ENCODE results near the gene HDAC2. TPM values are rescaled to one million over a fixed set of nuclear protein-coding genes. Genes with fewer than 3 reads are reported as not detected.
"Not testable (repeated sequence)": the region's sequence is repeated elsewhere in the genome, so short reads cannot be mapped to it uniquely, and the experiment has no call there.

Gene HDAC2
- total and polyA plus RNA-seq, 9 donors = 64.5 to 180 (median 148) TPM

DNA sequence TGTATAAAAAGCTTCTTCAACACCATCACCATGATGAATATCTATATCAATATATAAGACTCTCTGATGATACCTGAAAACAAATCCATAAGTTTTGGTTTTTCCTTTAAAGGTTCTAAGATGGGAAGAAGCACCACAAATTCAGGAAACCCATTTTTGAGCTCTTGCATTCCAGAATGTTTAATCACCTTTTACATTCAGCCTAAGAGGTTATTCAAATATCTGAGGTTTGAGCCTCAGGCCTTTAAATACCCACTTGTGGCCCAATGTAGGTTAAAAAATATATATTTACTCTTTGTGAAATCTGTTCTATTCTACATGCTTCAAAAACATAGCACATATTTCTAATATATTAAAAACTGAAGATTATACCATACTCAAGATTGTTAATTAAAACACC is 17.6 kb downstream of the HDAC2 start:
- H3K27ac ChIP-seq (ENCODE audit: low read length) = no peak overlapping the region
- H3K4me3 ChIP-seq (ENCODE audit: low read length) = no peak overlapping the region
- H3K9me3 ChIP-seq (replicated peaks; ENCODE audit: control insufficient read depth, low read depth, low read length) = no peaks in the 10 kb centered on the region
- DNase-seq = no peak
- H3K27me3 ChIP-seq (ENCODE audit: control insufficient read depth, insufficient read depth, low read length) = no peaks in the 10 kb centered on the region
- no peaks in the 10 kb centered on the region for H3K4me1 ChIP-seq (ENCODE audit: control insufficient read depth, insufficient read depth, low read length)
- peaks cover 25% of the 10 kb centered on the region for H3K36me3 ChIP-seq (ENCODE audit: control insufficient read depth, insufficient read depth, low read length)

DNA sequence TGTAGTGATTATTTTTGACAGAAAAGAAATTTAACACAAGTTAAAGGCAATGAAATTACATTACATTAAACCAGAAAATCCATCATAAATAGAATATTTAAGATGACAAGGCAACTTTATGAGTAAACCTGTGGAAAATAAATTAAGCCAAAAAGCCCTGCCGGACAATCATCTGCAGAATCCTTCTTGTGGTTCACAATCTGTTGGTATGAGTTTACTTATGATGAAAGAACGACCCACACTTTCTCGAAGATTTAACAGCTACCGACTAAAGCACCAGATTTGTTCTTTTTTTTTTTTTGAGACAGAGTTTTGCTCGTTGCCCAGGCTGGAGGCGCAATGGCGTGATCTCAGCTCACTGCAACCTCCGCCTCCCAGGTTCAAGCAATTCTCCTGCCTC is 21.4 kb downstream of the HDAC2 start:
- Histone ChIP-seq H3K27me3 (ENCODE audit: control insufficient read depth, insufficient read depth, low read length) (no peaks in the 10 kb centered on the region), H3K4me1 (ENCODE audit: control insufficient read depth, insufficient read depth, low read length) (no peaks in the 10 kb centered on the region), H3K36me3 (ENCODE audit: control insufficient read depth, insufficient read depth, low read length) (peaks cover 32% of the 10 kb centered on the region), H3K4me3 (ENCODE audit: low read length) (no peak overlapping the region), H3K27ac (ENCODE audit: low read length) (no peak overlapping the region), H3K9me3 (replicated peaks; ENCODE audit: control insufficient read depth, low read depth, low read length) (no peaks in the 10 kb centered on the region)
- no peak for DNase-seq
- WGBS (ENCODE audit: insufficient coverage) = 94% methylated on average over 8 of the region's 8 CpGs

DNA sequence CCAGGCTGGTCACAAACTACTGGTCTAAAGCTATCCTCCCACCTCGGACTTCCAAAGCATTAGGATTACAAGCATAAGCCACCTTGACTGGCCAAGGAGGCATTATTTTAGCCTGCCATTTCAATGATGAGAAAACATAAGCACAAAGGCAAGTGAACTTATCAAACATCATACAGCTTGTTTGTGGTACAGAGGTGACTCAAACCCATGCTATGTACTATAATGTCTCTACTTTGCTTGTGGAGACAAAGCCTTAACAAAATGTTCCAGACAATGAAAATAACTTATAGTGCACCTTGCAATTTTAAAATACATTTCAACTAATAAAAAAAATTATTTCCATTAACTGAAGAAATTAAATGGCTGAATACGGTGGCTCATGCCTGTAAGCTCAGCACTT is 26.2 kb downstream of the HDAC2 start:
- Histone ChIP-seq H3K27me3 (ENCODE audit: control insufficient read depth, insufficient read depth, low read length) (no peaks in the 10 kb centered on the region), H3K36me3 (ENCODE audit: control insufficient read depth, insufficient read depth, low read length) (peaks cover 28% of the 10 kb centered on the region), H3K4me1 (ENCODE audit: control insufficient read depth, insufficient read depth, low read length) (no peaks in the 10 kb centered on the region), H3K9me3 (replicated peaks; ENCODE audit: control insufficient read depth, low read depth, low read length) (no peaks in the 10 kb centered on the region), H3K27ac (ENCODE audit: low read length) (no peak overlapping the region), H3K4me3 (ENCODE audit: low read length) (no peak overlapping the region)
- no peak for DNase-seq
- WGBS (ENCODE audit: insufficient coverage) = no CpG with 5 or more reads among the region's 2 CpGs

DNA sequence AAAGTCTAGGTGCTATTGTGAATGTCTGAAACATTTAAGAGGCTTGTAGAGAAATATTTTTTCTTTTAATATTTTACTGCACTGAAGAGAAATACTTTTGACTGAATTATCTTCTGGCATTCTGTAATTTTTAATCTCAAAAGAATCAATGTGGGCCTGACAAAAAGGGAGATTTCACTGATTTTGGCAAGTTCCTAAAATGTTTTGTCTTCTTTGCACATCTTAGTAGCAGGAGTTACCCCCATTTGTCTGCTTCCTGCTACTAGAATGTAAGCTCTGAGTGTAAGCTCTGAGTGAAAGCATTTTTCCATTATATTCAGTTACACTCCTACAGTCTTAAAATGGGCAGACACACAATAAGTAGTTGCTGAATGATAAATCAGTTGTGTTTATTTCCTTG is 31.1 kb downstream of the HDAC2 start:
- DNase-seq = no peak
- Histone ChIP-seq H3K27ac (ENCODE audit: low read length) (no peak overlapping the region), H3K27me3 (ENCODE audit: control insufficient read depth, insufficient read depth, low read length) (no peaks in the 10 kb centered on the region), H3K4me1 (ENCODE audit: control insufficient read depth, insufficient read depth, low read length) (no peaks in the 10 kb centered on the region), H3K4me3 (ENCODE audit: low read length) (no peak overlapping the region), H3K36me3 (ENCODE audit: control insufficient read depth, insufficient read depth, low read length) (peaks cover 26% of the 10 kb centered on the region), H3K9me3 (replicated peaks; ENCODE audit: control insufficient read depth, low read depth, low read length) (no peaks in the 10 kb centered on the region)

DNA sequence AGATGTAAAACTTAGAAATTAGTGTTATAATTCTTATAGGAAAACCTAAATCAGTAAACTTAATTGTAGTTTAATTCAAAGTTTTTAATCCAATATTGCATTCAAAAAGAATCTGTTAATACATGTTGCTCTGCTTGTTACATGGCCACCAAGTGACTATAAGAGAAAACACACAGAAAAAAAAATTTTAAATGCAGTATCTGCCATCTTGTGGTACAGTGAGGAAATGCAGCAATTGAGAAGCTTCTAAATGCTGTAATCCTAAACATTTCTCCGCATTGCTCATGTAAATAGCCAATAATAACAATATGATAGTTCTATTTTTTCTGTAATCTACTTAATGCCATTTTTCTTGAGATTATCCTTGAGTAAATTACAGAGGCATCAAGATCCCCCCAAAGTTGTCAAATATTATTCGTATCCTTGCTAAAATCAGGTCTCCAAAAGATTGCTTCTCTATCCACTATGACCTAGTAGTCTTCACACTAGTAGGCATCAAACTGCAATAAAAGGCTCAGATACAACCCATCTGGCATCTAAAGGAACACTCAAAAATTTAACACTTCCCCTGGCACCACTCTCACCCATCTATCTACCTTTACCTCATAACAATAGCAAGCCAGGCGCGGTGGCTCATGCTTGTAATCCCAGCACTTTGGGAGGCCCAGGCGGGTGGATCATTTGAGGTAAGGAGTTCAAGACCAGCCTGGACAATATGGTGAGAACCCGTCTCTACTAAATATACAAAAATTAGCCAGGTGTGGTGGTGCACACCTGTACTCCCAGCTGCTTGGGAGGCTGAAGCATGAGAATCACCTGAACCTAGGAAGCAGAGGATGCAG is 34.6 kb downstream of the HDAC2 start:
- no peaks in the 10 kb centered on the region for H3K27me3 ChIP-seq (ENCODE audit: control insufficient read depth, insufficient read depth, low read length)
- WGBS (ENCODE audit: insufficient coverage) = no CpG with 5 or more reads among the region's 6 CpGs
- no peak overlapping the region for H3K27ac ChIP-seq (ENCODE audit: low read length)
- peaks cover 9% of the 10 kb centered on the region for H3K36me3 ChIP-seq (ENCODE audit: control insufficient read depth, insufficient read depth, low read length)
- H3K4me3 ChIP-seq (ENCODE audit: low read length) = no peak overlapping the region
- no peaks in the 10 kb centered on the region for H3K4me1 ChIP-seq (ENCODE audit: control insufficient read depth, insufficient read depth, low read length)
- peak; percentile 91 for DNase-seq
- H3K9me3 ChIP-seq (replicated peaks; ENCODE audit: control insufficient read depth, low read depth, low read length) = no peaks in the 10 kb centered on the region

DNA sequence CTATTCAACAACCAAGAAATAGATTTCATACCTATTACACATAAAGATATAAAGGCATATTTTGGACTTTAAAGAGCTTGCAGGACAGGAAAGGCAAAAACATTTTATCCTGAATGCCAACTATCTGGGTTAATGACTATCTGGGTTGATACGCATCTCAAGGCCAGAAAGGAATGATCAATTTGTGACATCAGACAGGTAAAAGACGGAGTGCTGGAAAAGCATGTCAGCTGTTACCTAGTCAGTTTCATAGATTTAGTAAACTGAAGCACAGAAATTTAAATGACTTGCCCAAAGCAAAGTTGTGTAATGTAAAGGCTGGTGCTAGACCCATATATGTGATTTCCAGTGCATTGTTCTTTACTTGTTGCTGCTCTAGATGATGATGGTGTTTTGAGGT is 36.8 kb downstream of the HDAC2 start:
- Histone ChIP-seq H3K4me3 (ENCODE audit: low read length) (no peak overlapping the region), H3K27ac (ENCODE audit: low read length) (no peak overlapping the region), H3K4me1 (ENCODE audit: control insufficient read depth, insufficient read depth, low read length) (no peaks in the 10 kb centered on the region), H3K36me3 (ENCODE audit: control insufficient read depth, insufficient read depth, low read length) (peaks cover 8% of the 10 kb centered on the region), H3K27me3 (ENCODE audit: control insufficient read depth, insufficient read depth, low read length) (no peaks in the 10 kb centered on the region), H3K9me3 (replicated peaks; ENCODE audit: control insufficient read depth, low read depth, low read length) (peaks cover 18% of the 10 kb centered on the region)
- WGBS (ENCODE audit: insufficient coverage) = 89% methylated on average over 2 of the region's 2 CpGs
- DNase-seq = no peak

DNA sequence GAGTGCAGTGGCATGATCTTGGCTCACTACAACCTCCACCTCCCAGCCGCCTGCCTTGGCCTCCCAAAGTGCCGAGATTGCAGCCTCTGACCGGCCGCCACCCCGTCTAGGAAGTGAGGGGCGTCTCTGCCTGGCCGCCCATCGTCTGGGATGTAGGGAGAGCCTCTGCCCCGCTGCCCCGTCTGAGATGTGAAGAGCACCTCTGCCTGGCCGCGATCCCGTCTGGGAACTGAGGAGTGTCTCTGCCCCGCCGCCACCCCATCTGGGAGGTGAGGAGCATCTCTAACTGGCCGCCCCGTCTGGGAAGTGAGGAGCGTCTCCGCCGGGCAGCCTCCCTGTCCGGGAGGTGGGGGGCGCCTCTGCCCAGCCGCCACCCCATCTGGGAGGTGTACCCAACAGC is 39.0 kb downstream of the HDAC2 start:
- WGBS (ENCODE audit: insufficient coverage) = 94% methylated on average over 23 of the region's 23 CpGs
- not testable (repeated sequence) for DNase-seq; H3K4me3 ChIP-seq (ENCODE audit: low read length); H3K4me1 ChIP-seq (ENCODE audit: control insufficient read depth, insufficient read depth, low read length); H3K36me3 ChIP-seq (ENCODE audit: control insufficient read depth, insufficient read depth, low read length); H3K27me3 ChIP-seq (ENCODE audit: control insufficient read depth, insufficient read depth, low read length); H3K27ac ChIP-seq (ENCODE audit: low read length)
- H3K9me3 ChIP-seq (replicated peaks; ENCODE audit: control insufficient read depth, low read depth, low read length) = peaks cover 25% of the 10 kb centered on the region

DNA sequence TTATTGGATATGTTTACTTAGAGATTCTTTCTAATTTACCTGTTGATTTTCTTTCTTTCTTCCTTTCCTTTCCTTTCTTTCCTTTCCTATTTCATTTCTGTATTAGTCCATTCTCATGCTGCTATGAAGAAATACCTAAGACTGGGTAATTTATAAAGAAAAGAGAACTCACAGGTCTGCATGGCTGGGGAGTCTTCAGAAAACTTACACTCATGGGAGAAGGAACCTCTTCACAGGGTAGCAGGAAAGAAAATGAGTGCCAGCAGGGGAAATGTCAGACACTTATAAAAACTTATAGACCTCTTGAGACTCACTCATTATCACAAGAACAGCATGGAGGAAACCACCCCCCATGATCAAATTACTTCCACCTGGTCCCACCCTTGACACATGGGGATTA is 40.8 kb downstream of the HDAC2 start:
- Histone ChIP-seq H3K27ac (ENCODE audit: low read length) (no peak overlapping the region), H3K27me3 (ENCODE audit: control insufficient read depth, insufficient read depth, low read length) (no peaks in the 10 kb centered on the region), H3K36me3 (ENCODE audit: control insufficient read depth, insufficient read depth, low read length) (no peaks in the 10 kb centered on the region), H3K4me1 (ENCODE audit: control insufficient read depth, insufficient read depth, low read length) (no peaks in the 10 kb centered on the region), H3K4me3 (ENCODE audit: low read length) (no peak overlapping the region), H3K9me3 (replicated peaks; ENCODE audit: control insufficient read depth, low read depth, low read length) (peaks cover 25% of the 10 kb centered on the region)
- DNase-seq = no peak

DNA sequence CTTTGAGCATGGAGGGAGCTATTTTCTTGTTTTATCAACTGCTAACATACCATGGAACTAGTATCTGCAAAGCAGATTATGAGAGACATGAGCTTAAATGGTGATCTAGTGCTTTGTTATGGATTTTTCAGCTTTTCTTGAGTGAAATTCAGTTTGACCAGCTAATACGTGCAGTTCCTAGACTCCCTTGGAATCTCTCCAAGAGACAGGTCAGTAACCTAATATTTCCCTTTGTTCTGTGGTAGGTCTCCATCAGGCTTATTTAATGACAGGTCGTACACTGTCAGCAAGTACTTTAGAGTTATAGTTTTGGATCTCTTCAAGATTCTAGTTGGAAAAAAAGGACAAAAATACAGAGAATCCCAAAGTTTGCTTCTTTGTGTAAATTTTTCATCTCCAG is 43.9 kb downstream of the HDAC2 start:
- DNase-seq = peak; percentile 55
- WGBS (ENCODE audit: insufficient coverage) = no CpG with 5 or more reads among the region's 2 CpGs
- H3K4me1 ChIP-seq (ENCODE audit: control insufficient read depth, insufficient read depth, low read length) = peaks cover 8% of the 10 kb centered on the region

DNA sequence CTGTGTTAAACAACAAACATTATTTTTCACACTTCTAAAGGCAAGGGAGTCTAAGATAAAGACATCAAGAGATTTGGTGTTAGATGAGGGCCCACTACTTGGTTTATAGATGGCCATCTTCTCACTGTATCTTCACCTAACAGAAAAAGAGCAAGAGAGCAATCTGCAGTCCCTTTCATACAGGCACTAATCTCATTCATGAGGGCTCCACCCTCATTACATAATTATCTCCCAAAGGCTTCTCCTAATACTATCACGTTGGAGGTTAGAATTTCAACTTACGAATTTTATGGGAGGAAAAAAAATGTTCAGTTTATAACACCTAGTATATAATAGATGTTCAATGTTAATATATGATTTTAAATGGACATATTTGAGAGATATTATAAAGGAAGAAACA is 45.6 kb downstream of the HDAC2 start:
- H3K4me1 ChIP-seq (ENCODE audit: control insufficient read depth, insufficient read depth, low read length) = peaks cover 10% of the 10 kb centered on the region
- no CpG with 5 or more reads among the region's 2 CpGs for WGBS (ENCODE audit: insufficient coverage)
- peaks cover 17% of the 10 kb centered on the region for H3K9me3 ChIP-seq (replicated peaks; ENCODE audit: control insufficient read depth, low read depth, low read length)
- H3K27me3 ChIP-seq (ENCODE audit: control insufficient read depth, insufficient read depth, low read length) = no peaks in the 10 kb centered on the region
- peak overlapping the region; percentile 63 for H3K27ac ChIP-seq (ENCODE audit: low read length)
- no peak for DNase-seq
- H3K4me3 ChIP-seq (ENCODE audit: low read length) = no peak overlapping the region
- no peaks in the 10 kb centered on the region for H3K36me3 ChIP-seq (ENCODE audit: control insufficient read depth, insufficient read depth, low read length)

More for the DNA sequence above, 43.9 kb downstream of the HDAC2 start:
- Histone ChIP-seq H3K36me3 (ENCODE audit: control insufficient read depth, insufficient read depth, low read length) (no peaks in the 10 kb centered on the region), H3K27me3 (ENCODE audit: control insufficient read depth, insufficient read depth, low read length) (no peaks in the 10 kb centered on the region), H3K4me3 (ENCODE audit: low read length) (no peak overlapping the region), H3K9me3 (replicated peaks; ENCODE audit: control insufficient read depth, low read depth, low read length) (peaks cover 25% of the 10 kb centered on the region), H3K27ac (ENCODE audit: low read length) (no peak overlapping the region)

DNA sequence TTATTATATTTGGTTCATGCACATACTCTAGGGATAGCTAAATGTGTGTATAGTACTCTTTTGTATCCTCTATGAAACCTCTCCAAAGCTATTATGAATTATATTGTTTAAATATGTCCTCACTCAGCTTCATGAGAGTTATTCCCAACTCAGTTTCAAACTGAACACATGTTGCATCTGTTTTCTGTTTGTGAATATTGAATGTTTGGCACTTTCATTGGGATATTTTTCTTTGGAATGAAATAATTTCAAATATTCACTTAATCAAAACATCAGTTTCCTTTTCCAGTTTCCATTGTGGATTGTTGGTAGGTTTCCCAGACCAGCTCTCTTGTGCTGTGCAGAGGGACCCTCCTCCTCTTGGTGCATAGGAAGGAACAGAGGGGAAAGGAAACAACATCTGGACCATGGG is 46.6 kb downstream of the HDAC2 start:
- H3K9me3 ChIP-seq (replicated peaks; ENCODE audit: control insufficient read depth, low read depth, low read length) = peaks cover 9% of the 10 kb centered on the region
- H3K27me3 ChIP-seq (ENCODE audit: control insufficient read depth, insufficient read depth, low read length) = no peaks in the 10 kb centered on the region
- no peak overlapping the region for H3K4me3 ChIP-seq (ENCODE audit: low read length)
- no peaks in the 10 kb centered on the region for H3K36me3 ChIP-seq (ENCODE audit: control insufficient read depth, insufficient read depth, low read length)
- peak; percentile 98 for DNase-seq
- peaks cover 10% of the 10 kb centered on the region for H3K4me1 ChIP-seq (ENCODE audit: control insufficient read depth, insufficient read depth, low read length)
- H3K27ac ChIP-seq (ENCODE audit: low read length) = peak overlapping the region; percentile 76

Measured in muscle of leg (tissue), 11 donors.